K562 (cell line): Measurements from ENCODE around the gene ATXN7L2. TPM values are rescaled to one million over a fixed set of nuclear protein-coding genes. Genes with fewer than 3 reads are reported as not detected.

Experiments used
- CBFA2T2 ChIP-seq: fragments of 450-650 bp; conservative IDR thresholded peaks from 2 replicates; pipeline ENCODE4 v1.6.1; 2017; ENCODE audit warnings: mild to moderate bottlenecking
- CTCF ChIP-seq, 3 experiments: IDR thresholded peaks in 2 of 3; conservative IDR thresholded peaks in 1 of 3; 2 replicates each; pipeline ENCODE4 v1.5.1; 2011 to 2012; ENCODE audit warnings: low read length in 3 of 3, mild to moderate bottlenecking in 3 of 3, control low read depth in 2 of 3, improper control_type of control experiment in 1 of 3, inconsistent platforms in 1 of 3, low read depth in 1 of 3, mixed read lengths in 1 of 3, moderate library complexity in 1 of 3; ENCODE audit not compliant: insufficient read depth in 2 of 3
- DDX20 ChIP-seq: fragments of 450-650 bp; IDR thresholded peaks from 2 replicates; pipeline ENCODE4 v1.6.1; 2016; ENCODE audit warnings: missing genetic modification characterization, low read depth, mild to moderate bottlenecking, missing compliant biosample characterization, moderate library complexity
- E2F6 ChIP-seq, 2 experiments: IDR thresholded peaks; 2 replicates each; pipeline ENCODE4 v1.6.1; 2011; ENCODE audit warnings: borderline replicate concordance in 1 of 2, control low read depth in 1 of 2, low read depth in 1 of 2, low read length in 1 of 2, mild to moderate bottlenecking in 1 of 2, mixed read lengths in 1 of 2, moderate library complexity in 1 of 2; ENCODE audit not compliant: insufficient read depth in 1 of 2, insufficient read length in 1 of 2, poor library complexity in 1 of 2, severe bottlenecking in 1 of 2; ENCODE audit errors: extremely low read depth in 1 of 2
- FOXM1 ChIP-seq, 2 experiments: fragments of 450-650 bp in 1 of 2; sonication (generic) in 1 of 2; formaldehyde crosslinking in 1 of 2; IDR thresholded peaks; 2 replicates each; pipeline versions ENCODE4 v1.6.1 to v1.9.0; 2017 to 2022; ENCODE audit warnings: low read depth in 2 of 2, mild to moderate bottlenecking in 2 of 2, missing genetic modification reagents in 1 of 2, moderate library complexity in 1 of 2
- HDAC6 ChIP-seq: IDR thresholded peaks from 2 replicates; pipeline ENCODE4 v1.6.1; 2012; ENCODE audit warnings: low read depth, mild to moderate bottlenecking, control low read depth, inconsistent platforms, low read length, moderate library complexity
- MCM5 ChIP-seq: fragments of 450-650 bp; IDR thresholded peaks from 2 replicates; pipeline ENCODE4 v1.6.1; 2016; ENCODE audit warnings: low read depth
- MTA1 ChIP-seq: fragments of 450-650 bp; IDR thresholded peaks from 2 replicates; pipeline ENCODE4 v1.6.1; 2017; ENCODE audit warnings: borderline replicate concordance
- RAD21 ChIP-seq, 2 experiments: fragments of 250-450 bp in 1 of 2; fragments of 450-650 bp in 1 of 2; sonication (Bioruptor Pico) in 1 of 2; formaldehyde crosslinking in 1 of 2; IDR thresholded peaks in 1 of 2; conservative IDR thresholded peaks in 1 of 2; 2 replicates each; pipeline versions ENCODE4 v1.4.0 to v1.8.0; 2020 to 2022; ENCODE audit warnings: mild to moderate bottlenecking in 2 of 2, moderate library complexity in 1 of 2
- TEAD1 ChIP-seq, 2 experiments: fragments of 450-650 bp in 1 of 2; sonication (generic) in 1 of 2; formaldehyde crosslinking; IDR thresholded peaks; 2 replicates each; pipeline versions ENCODE4 v1.4.0 to v1.8.0; 2020 to 2022; ENCODE audit warnings: mild to moderate bottlenecking in 2 of 2, missing genetic modification reagents in 1 of 2
- TSC22D4 ChIP-seq: fragments of 450-650 bp; IDR thresholded peaks from 2 replicates; pipeline ENCODE4 v1.6.1; 2016; ENCODE audit warnings: missing genetic modification characterization, missing biosample characterization, control low read depth
- WHSC1 ChIP-seq: IDR thresholded peaks from one replicate; pipeline ENCODE4 v1.6.1; 2012; ENCODE audit warnings: low read length, control low read depth, inconsistent platforms
- ZFP1 ChIP-seq: fragments of 450-650 bp; formaldehyde crosslinking; IDR thresholded peaks from 2 replicates; pipeline ENCODE4 v1.4.0; 2020; ENCODE audit warnings: mild to moderate bottlenecking, mixed read lengths
- polyA plus RNA-seq, 8 experiments: library from polyadenylated mRNA; depleted of rRNA in 4 of 8; stranded (reverse) in 5 of 8; unstranded in 3 of 8; fragments of >200 nt; fragmentation: Nextera tagmentation in 2 of 8; fragmentation: Illumina TruSeq in 1 of 8; extraction: Ambion mirVana in 2 of 8; extraction: Trizol in 1 of 8; gene quantifications; 2 replicates each; pipeline versions ENCODE4 v1.2.1 to v1.2.3, GENCODE V29; 2011 to 2014; ENCODE audit warnings: inconsistent platforms in 1 of 8, missing spikeins in 1 of 8
- total RNA-seq, 7 experiments: library from RNA; depleted of rRNA in 6 of 7; stranded (reverse); fragments of >200 nt in 6 of 7; fragmentation: Illumina TruSeq in 2 of 7; extraction: Trizol in 2 of 7; gene quantifications; 2 replicates each; pipeline versions ENCODE4 v1.2.1 to v1.2.3, GENCODE V29; 2011 to 2021; ENCODE audit warnings: low replicate concordance in 1 of 7
- TF ChIP-seq, protein P1 (sequence below): fragments of 250-450 bp; sonication (Bioruptor Pico); IDR thresholded peaks from 2 replicates; pipeline ENCODE4 v1.9.0; 2021; ENCODE audit warnings: mild to moderate bottlenecking
- TF ChIP-seq, protein P2 (sequence below), 2 experiments: fragments of 250-450 bp in 1 of 2; fragments of 450-650 bp in 1 of 2; sonication (Bioruptor Pico) in 1 of 2; IDR thresholded peaks; 2 replicates each; pipeline versions ENCODE4 v1.6.1 to v1.8.0; 2016 to 2021; ENCODE audit warnings: mild to moderate bottlenecking in 2 of 2, moderate library complexity in 2 of 2, missing compliant biosample characterization in 1 of 2, missing genetic modification characterization in 1 of 2
- TF ChIP-seq, protein P3 (sequence below): fragments of 450-650 bp; IDR thresholded peaks from 2 replicates; pipeline ENCODE4 v1.6.1; 2016; ENCODE audit warnings: mild to moderate bottlenecking

The ATXN7L2 gene
- total and polyA plus RNA-seq, 9 of the 15 experiments (the other 6 are each of a cell fraction or from before 2014, with no cell fraction given), result 0.21 to 10.4 (median 5.8) TPM

DNA sequence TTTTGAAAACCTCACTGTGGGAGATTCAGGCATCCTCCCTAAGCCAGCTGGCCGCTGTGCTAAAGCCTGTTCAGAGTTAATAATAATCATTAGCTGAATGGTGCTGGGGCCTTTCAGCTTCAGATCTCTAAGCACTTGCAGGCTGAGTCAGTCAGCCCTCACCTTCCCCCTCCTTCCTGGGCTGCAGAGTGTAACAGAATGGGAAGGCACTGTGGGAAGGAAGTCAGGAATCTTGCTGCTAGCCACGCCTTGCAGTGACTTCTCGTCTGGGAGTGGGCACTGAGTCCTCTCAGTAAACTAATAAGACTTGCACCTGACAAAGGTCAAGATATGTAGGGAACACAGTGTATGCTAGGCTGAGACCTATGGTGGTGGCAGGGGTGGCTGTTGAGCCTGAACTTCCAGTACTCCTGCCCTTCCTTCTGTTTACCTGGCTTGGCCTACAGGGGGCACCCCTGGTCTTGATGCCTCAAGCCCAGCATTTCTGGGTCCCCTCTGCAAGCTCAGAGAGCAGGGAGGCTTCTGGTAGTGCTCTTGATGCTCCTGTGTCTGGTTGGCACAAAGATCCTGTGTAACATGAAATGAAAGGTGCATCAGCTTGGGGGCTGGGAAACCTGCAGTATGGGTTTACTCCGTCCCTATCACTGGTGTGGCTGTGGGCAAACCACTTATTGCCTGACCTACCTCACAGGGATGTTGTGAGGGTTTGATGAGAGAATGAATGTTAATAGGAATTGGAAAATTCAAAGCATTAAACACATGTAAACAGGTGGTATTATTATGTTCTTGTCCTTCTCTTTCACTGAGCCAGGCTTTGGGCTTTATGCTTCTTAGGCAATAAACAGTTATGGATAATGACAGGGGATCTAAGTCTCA lies 16.2 kb downstream of the ATXN7L2 start (continued):
- TF ChIP-seq, protein P1, sequence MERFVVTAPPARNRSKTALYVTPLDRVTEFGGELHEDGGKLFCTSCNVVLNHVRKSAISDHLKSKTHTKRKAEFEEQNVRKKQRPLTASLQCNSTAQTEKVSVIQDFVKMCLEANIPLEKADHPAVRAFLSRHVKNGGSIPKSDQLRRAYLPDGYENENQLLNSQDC (CRISPR knock-in tag), result no peak
- TF ChIP-seq MCM5 (no peak), MTA1 (no peak), WHSC1 (no peak), TEAD1 (CRISPR knock-in tag; IDR thresholded peaks at IDR 0.05) (0 out of 4 replicates have a peak, but pooled peaks of 1 of the 2 experiments have one; percentile 18), RAD21 (CRISPR knock-in tag; conservative IDR thresholded peaks at IDR 0.05 in 1 of 2, IDR thresholded peaks at IDR 0.05 in 1 of 2) (peak; percentile 48 to 59), CTCF (IDR thresholded peaks at IDR 0.05 in 2 of 3, conservative IDR thresholded peaks at IDR 0.05 in 1 of 3; ENCODE audit: insufficient read depth in 2 of 3, low read depth in 1 of 3, low read length in 3 of 3) (peak; percentile 72 to 86 (median 75)), E2F6 (IDR thresholded peaks at IDR 0.05; ENCODE audit: borderline replicate concordance in 1 of 2, extremely low read depth in 1 of 2, insufficient read depth in 1 of 2, insufficient read length in 1 of 2, low read depth in 1 of 2, low read length in 1 of 2, poor library complexity in 1 of 2, severe bottlenecking in 1 of 2) (no peak), FOXM1 (IDR thresholded peaks at IDR 0.05; ENCODE audit: low read depth) (no peak), FOXM1 (CRISPR knock-in tag; IDR thresholded peaks at IDR 0.05; ENCODE audit: low read depth) (no peak), CBFA2T2 (no peak), HDAC6 (no peak), ZFP1 (no peak), TSC22D4 (no peak), DDX20 (tag) (no peak)
- TF ChIP-seq, protein P2, sequence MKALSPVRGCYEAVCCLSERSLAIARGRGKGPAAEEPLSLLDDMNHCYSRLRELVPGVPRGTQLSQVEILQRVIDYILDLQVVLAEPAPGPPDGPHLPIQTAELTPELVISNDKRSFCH (CRISPR knock-in tag; IDR thresholded peaks at IDR 0.05), result no peak
- TF ChIP-seq, protein P2 (tag; IDR thresholded peaks at IDR 0.05), result no peak
- TF ChIP-seq, protein P3, sequence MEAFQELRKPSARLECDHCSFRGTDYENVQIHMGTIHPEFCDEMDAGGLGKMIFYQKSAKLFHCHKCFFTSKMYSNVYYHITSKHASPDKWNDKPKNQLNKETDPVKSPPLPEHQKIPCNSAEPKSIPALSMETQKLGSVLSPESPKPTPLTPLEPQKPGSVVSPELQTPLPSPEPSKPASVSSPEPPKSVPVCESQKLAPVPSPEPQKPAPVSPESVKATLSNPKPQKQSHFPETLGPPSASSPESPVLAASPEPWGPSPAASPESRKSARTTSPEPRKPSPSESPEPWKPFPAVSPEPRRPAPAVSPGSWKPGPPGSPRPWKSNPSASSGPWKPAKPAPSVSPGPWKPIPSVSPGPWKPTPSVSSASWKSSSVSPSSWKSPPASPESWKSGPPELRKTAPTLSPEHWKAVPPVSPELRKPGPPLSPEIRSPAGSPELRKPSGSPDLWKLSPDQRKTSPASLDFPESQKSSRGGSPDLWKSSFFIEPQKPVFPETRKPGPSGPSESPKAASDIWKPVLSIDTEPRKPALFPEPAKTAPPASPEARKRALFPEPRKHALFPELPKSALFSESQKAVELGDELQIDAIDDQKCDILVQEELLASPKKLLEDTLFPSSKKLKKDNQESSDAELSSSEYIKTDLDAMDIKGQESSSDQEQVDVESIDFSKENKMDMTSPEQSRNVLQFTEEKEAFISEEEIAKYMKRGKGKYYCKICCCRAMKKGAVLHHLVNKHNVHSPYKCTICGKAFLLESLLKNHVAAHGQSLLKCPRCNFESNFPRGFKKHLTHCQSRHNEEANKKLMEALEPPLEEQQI, result no peak
